Activated T-helper 2 cell treated with anti-CD3 and anti-CD28 coated beads, Interferon-gamma antibody, Interleukin-2, Interleukin-4, amounts not matched to agents 10 μg/mL and 5 μg/mL and 100 μg/mL, durations not matched to agents 14 hours and 24 hours and 36 hours (primary cell): ENCODE data around the gene TUFT1. TPM values are rescaled to one million over a fixed set of nuclear protein-coding genes. Genes with fewer than 3 reads are reported as not detected.

Source experiments
- DNase-seq: peaks from one replicate; pipeline ENCODE4 v3.0.0; 2021; ENCODE audit warnings: low spot score
- H3K27ac Mint-ChIP-seq: one replicate; pipeline ENCODE4 v1.8.0; 2021; ENCODE audit warnings: mixed read lengths
- H3K27me3 Mint-ChIP-seq: one replicate; pipeline ENCODE4 v1.8.0; 2021; ENCODE audit warnings: low read depth, mixed read lengths
- H3K36me3 Mint-ChIP-seq: one replicate; pipeline ENCODE4 v1.8.0; 2021; ENCODE audit warnings: low read depth, mixed read lengths
- H3K4me1 Mint-ChIP-seq: one replicate; pipeline ENCODE4 v1.8.0; 2021; ENCODE audit warnings: low read depth, mixed read lengths
- H3K4me3 Mint-ChIP-seq: one replicate; pipeline ENCODE4 v1.8.0; 2021; ENCODE audit warnings: low read depth, mild to moderate bottlenecking, moderate library complexity, mixed read lengths
- H3K9me3 Mint-ChIP-seq: one replicate; pipeline ENCODE4 v1.8.0; 2021; ENCODE audit warnings: mixed read lengths
- intact Hi-C: fragments of 100-400 bp; cut with micrococcal nuclease; formaldehyde crosslinking; loops from one replicate; pipeline ENCODE4 v1.15.1; 2023
- total RNA-seq: library from RNA; stranded (reverse); gene quantifications from 2 replicates; pipeline ENCODE4 v1.2.3, GENCODE V29; 2022

Gene TUFT1
- total RNA-seq, 1 donor from 2014 or later: 2.6 TPM

DNA sequence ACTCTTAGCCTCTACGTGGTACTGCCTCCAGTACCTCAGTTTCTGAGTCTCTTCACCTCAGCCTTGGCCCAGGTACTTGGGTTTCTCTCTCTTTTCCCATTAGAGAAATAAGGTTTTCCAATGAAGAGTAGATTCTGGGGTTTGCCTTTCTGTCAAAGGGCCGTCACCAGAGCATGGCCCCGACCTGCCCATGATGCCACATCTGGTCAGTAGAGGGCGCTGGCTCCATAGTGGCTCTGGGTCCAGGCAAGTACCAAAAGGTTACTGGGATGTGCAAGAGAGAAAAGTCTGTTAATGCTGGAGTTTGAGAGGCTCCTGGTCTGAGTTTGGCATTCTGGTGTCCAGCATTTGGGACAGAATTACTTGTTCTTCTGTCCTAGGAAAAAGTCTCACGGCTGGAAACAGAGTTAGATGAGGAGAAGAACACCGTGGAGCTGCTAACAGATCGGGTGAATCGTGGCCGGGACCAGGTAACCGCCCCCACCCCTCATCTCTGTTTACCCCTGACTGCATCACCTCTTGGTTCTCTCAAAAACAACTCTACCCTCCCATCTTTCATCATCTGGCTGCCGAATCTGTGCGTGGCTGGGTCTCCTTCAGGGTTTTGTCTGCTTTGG, 5.3 kb upstream of the TUFT1 start:
- H3K4me3 Mint-ChIP-seq: no peak overlapping the region
- H3K9me3 Mint-ChIP-seq: no peaks in the 10 kb centered on the region
- no peaks in the 10 kb centered on the region for H3K36me3 Mint-ChIP-seq
- no peak overlapping the region for H3K27ac Mint-ChIP-seq
- peaks cover 3% of the 10 kb centered on the region for H3K4me1 Mint-ChIP-seq
- intact Hi-C loops: loop anchor here (1.0 to 2.0 kb wide), 3 partner anchors 90 to 302 kb away; no protein-coding TSS in a partner anchor
- no peaks in the 10 kb centered on the region for H3K27me3 Mint-ChIP-seq
- DNase-seq: peak; percentile 66

DNA sequence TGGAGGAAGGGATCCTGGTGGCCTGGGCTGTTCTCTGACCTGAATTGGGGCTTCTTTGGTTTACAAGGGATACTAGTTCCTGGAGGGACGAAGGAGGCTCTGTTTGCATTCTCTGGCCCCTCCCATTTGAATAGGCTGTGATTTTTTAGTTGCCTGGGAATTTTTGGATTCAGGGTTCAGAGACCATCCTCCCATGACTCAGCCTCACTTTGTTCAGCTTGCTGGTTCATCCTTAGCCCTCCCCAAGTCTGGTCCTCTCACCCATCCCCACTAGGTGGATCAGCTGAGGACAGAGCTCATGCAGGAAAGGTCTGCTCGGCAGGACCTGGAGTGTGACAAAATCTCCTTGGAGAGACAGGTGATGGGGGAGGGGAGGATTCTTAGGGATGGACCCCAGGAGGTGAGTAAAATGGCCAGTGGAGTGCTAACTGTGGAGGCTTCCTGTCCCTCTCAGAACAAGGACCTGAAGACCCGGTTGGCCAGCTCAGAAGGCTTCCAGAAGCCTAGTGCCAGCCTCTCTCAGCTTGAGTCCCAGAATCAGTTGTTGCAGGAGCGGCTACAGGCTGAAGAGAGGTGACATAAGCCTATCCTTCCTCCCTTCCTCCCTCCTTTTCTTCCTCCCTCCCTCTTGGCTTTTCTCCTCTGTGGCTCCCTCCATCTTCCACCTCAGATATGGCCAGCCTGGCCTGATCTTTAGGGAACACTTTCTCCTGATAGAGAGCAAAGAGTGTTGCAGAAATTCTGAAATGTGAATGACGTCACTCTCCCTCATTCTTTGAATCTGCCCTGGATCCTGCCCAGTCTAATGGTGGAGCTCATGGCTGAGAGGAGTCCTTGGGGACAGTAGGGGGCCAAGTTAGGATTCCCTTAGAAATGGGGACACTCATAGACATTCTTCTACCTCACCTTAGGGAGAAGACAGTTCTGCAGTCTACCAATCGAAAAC, 4.5 kb upstream of the TUFT1 start:
- intact Hi-C loops: loop anchor here (2.0 kb wide), 2 partner anchors 199 to 301 kb away; no protein-coding TSS in a partner anchor
- Mint-ChIP-seq H3K27ac (no peak overlapping the region), H3K4me3 (no peak overlapping the region), H3K27me3 (no peaks in the 10 kb centered on the region), H3K36me3 (no peaks in the 10 kb centered on the region), H3K9me3 (no peaks in the 10 kb centered on the region), H3K4me1 (peaks cover 4% of the 10 kb centered on the region)
- DNase-seq: no peak

DNA sequence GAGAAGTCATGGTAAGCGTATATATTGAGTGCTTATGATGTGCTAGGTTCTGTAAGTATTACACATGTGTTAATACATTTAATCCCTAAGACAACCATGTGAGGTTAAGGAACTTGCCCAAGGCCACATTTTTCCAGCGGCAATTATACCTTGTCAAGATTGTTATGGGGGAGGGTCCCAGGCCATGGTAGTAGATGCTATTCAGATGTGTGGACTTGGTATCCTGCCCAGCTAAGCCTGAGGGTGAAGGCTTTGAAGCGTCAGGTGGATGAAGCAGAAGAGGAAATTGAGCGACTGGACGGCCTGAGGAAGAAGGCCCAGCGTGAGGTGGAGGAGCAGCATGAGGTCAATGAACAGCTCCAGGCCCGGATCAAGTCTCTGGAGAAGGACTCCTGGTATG, 3.6 kb upstream of the TUFT1 start:
- Mint-ChIP-seq H3K27ac (no peak overlapping the region), H3K27me3 (peaks cover 3% of the 10 kb centered on the region), H3K4me3 (no peak overlapping the region), H3K36me3 (no peaks in the 10 kb centered on the region), H3K9me3 (no peaks in the 10 kb centered on the region), H3K4me1 (peaks cover 12% of the 10 kb centered on the region)
- DNase-seq: no peak
- intact Hi-C loops: no loop called here

DNA sequence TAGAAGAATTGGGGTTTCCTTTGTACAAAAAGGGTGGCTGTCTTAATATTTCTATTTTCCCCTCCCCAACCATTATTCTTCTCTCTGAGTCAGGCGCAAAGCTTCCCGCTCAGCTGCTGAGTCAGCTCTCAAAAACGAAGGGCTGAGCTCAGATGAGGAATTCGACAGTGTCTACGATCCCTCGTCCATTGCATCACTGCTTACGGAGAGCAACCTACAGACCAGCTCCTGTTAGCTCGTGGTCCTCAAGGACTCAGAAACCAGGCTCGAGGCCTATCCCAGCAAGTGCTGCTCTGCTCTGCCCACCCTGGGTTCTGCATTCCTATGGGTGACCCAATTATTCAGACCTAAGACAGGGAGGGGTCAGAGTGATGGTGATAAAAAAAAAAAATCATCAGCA, 3.0 kb upstream of the TUFT1 start:
- Mint-ChIP-seq H3K27ac (no peak overlapping the region), H3K9me3 (no peaks in the 10 kb centered on the region), H3K4me1 (peaks cover 18% of the 10 kb centered on the region), H3K4me3 (no peak overlapping the region), H3K27me3 (peaks cover 7% of the 10 kb centered on the region), H3K36me3 (no peaks in the 10 kb centered on the region)
- intact Hi-C loops: no loop called here
- DNase-seq: no peak

DNA sequence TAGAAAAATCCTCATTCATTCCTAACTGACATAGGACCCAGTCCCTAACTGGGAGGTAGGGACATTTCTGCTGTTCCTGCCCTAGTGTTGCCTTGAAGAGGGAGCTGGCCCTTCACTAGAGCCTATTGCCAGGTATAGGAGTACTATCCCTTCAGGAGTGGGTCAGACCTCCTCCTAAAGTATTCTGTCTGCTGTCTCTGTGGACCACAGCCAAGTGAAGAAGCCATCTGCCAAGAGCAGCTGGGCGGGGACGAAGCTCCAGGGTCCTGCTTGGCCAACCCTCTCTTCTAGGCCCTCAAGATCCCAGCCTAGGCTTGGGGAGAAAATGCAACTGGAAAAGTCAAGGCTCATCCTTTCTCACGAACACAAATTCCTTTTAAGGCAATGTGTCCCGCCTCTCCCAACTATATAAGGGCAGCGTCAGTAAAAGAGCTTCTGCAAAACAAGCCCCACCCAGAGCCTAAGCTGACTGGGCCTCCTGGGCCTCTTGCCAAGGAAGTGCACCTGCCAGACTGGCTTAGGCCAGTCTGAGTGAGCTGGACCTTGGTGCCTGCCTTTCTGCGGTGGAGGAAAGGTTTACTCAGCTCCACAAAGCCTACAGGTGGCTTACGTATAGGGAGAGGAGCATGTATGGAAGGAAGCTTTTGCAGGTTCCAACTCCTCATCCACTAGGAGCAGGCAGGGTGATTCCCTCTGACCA, 638 bp upstream of the TUFT1 start:
- DNase-seq: peak; percentile 37
- intact Hi-C loops: loop anchor here (5.0 kb wide), 1 partner anchor 82 kb away; the partner anchor contains the start of gene POGZ
- no peaks in the 10 kb centered on the region for H3K9me3 Mint-ChIP-seq
- peak overlapping the region; percentile 89 for H3K4me3 Mint-ChIP-seq
- H3K36me3 Mint-ChIP-seq: no peaks in the 10 kb centered on the region
- peak overlapping the region; percentile 34 for H3K27ac Mint-ChIP-seq
- peaks cover 18% of the 10 kb centered on the region for H3K4me1 Mint-ChIP-seq
- peaks cover 7% of the 10 kb centered on the region for H3K27me3 Mint-ChIP-seq

DNA sequence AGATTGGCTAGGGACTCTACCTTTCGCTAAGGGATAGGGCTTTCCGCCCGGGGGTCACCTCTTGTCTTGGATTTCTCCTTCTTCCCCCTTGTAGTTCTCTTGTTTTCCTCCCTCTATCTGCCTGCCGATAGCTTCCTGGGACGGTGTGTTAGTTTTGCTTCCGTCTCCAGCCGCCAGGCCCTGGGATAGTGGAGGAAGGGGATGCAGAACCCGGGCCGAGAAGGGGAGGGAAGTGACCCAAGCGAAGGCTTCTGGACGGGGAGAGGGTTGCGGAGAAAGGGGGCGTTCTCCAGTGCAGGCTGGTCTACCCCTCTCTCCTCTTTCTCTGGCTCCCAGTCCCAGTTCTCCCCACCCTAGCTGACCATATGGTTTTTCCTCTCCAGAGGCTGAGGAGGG, 871 bp downstream of the TUFT1 start:
- H3K4me3 Mint-ChIP-seq: peak overlapping the region; percentile 89
- no peak for DNase-seq
- peaks cover 18% of the 10 kb centered on the region for H3K4me1 Mint-ChIP-seq
- no peaks in the 10 kb centered on the region for H3K36me3 Mint-ChIP-seq
- intact Hi-C loops: loop anchor here (5.0 kb wide), 1 partner anchor 84 kb away; the partner anchor contains the start of gene POGZ
- no peaks in the 10 kb centered on the region for H3K9me3 Mint-ChIP-seq
- H3K27ac Mint-ChIP-seq: no peak overlapping the region
- peaks cover 7% of the 10 kb centered on the region for H3K27me3 Mint-ChIP-seq

DNA sequence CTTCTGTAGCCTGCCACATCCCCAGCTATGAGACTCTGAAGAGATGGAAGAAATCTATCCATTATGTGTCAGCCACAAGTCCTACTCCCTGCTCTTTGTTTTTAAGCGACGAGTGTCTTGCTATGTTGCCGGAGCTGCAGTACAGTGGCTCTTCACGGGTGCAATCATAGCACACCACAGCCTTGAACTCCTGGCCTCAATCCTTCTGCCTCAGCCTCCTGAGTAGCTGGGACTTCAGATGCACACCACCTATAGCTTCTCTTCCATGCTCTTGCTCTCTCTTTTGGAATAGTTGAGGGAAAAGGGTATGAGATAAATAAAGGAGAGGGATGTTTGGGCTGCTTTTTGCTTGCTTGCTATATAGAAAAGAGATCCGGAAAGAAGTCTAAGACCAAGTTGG, 1.6 kb downstream of the TUFT1 start:
- intact Hi-C loops: loop anchor here (5.0 kb wide), 1 partner anchor 84 kb away; the partner anchor contains the start of gene POGZ
- Mint-ChIP-seq H3K4me3 (peak overlapping the region; percentile 89), H3K4me1 (peaks cover 18% of the 10 kb centered on the region), H3K36me3 (no peaks in the 10 kb centered on the region), H3K27ac (no peak overlapping the region), H3K9me3 (no peaks in the 10 kb centered on the region), H3K27me3 (peaks cover 7% of the 10 kb centered on the region)
- DNase-seq: no peak

DNA sequence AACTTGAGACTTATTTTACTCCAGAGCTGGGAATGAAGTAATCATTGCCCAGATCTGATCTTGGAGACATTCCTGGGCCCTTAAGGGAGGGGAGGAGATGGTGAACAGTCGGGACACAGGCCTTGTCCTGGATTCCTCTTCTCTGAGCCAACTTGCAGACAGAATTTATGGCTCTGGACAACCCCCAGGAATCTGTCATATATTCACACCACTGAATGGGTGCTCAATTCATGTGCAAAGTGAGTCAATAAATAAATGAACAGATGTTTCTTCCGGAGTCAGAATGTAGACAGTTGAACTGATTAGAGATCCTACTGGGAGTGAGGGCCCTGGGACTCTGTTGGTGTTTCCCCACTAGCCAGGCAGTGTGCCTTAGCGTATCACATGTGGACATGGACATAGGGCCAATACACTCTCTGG, 2.6 kb downstream of the TUFT1 start:
- intact Hi-C loops: loop anchor here (5.0 kb wide), 1 partner anchor 85 kb away; the partner anchor contains the start of gene POGZ
- peaks cover 22% of the 10 kb centered on the region for H3K4me1 Mint-ChIP-seq
- H3K4me3 Mint-ChIP-seq: no peak overlapping the region
- no peaks in the 10 kb centered on the region for H3K9me3 Mint-ChIP-seq
- no peaks in the 10 kb centered on the region for H3K36me3 Mint-ChIP-seq
- no peak overlapping the region for H3K27ac Mint-ChIP-seq
- H3K27me3 Mint-ChIP-seq: peaks cover 7% of the 10 kb centered on the region
- no peak for DNase-seq

DNA sequence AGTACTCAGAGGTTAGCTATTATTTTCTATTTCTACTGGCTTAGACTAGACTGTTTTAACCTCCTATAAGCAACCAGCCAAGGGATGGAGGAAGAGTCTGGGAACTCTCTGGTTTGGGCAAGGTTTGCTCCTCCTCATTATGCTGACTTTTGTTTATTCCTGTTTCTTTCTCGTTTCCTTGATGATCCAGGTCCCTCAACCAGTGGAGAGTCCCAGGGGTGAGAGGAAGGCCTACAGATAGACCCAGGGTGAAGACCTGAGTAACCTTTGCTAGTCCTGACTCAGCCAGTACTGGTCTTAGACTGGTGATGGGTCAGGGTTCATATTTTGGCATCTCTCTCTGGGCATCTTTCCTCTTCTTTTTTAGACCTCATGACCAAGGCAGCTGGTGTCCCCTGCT, 5.4 kb downstream of the TUFT1 start:
- H3K36me3 Mint-ChIP-seq: no peaks in the 10 kb centered on the region
- H3K27me3 Mint-ChIP-seq: peaks cover 7% of the 10 kb centered on the region
- no peaks in the 10 kb centered on the region for H3K9me3 Mint-ChIP-seq
- DNase-seq: no peak
- intact Hi-C loops: no loop called here
- H3K27ac Mint-ChIP-seq: no peak overlapping the region
- no peak overlapping the region for H3K4me3 Mint-ChIP-seq
- H3K4me1 Mint-ChIP-seq: peaks cover 17% of the 10 kb centered on the region

DNA sequence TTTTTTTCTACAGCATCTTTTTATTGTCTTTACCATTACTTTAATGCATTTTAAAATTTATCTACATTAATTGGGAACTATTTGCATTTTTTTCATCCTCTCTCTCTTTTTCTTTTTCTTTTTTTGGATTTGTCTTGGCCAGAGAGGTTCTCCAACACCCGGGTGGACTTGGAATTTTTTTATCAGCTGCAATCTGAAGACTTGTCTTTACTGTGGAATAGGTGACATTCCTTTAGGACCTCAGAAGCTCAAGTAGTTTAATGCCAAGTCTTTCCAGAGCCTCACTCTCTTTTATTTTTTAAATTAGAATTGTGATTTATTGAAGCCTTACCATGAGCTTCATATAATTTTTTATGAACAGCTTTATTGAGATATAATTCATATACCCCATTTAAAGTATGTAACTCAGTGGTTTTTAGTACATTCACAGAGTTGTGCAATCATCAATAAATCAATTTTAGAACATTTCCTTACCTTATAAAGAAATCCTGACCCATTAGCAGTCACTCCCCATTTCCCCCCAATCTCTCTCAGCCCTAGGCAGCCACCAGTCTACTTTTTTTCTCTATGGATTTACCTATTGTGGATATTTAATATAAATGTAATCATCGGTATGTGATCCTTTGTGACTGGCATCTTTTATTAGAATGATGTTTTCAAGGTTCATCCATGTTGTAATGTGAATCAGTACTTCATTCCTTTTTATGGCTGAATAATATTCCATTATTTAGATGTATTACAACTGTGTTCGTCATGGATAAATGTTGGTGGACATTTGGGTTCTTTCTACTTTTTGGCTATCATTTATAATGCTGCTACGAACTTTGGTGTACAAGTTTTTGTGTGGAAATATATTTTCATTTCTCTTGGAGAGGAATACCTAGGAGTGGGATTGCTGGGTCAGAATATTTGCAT, 6.2 kb downstream of the TUFT1 start:
- Mint-ChIP-seq H3K27ac (no peak overlapping the region), H3K36me3 (no peaks in the 10 kb centered on the region), H3K4me1 (peaks cover 12% of the 10 kb centered on the region), H3K27me3 (peaks cover 7% of the 10 kb centered on the region), H3K9me3 (no peaks in the 10 kb centered on the region), H3K4me3 (no peak overlapping the region)
- DNase-seq: no peak
- intact Hi-C loops: no loop called here

DNA sequence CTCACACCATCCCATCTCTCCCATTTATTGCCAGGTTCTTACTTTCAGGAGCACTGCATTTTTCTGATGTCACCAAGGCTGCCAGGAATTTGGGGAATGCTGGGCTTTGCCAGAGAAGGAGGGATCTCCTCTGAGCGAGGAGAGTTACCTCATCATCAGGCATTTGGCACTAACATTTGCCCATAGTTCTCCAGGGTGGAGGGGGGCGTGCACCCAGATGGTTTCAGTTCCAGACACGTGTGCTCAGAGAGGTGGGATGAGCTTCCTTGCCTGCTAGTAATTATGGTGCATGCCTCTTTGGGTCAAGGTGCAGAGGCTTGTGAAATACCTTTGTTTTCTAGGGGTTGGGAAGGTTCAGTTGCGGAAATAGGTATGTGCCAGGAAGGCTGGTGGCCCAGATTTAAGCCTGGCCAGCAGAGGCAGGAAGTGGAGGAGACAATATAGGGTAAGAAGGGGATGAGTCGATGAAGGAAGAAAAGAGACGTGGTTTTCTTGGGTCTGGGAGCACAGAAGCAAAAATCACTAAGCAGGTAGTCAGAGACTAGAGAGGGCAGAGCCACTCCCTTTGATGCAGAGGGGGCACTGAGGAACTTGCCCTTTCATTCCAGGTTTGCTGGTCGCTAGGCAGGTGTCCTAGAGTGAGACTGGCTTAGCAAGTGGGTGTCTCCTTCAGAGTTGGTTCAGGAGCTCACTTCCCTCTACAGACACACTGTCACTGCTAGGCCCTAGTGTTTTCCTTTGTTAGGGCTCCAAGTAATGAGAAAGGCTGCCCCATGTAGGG, 7.2 kb downstream of the TUFT1 start:
- Mint-ChIP-seq H3K9me3 (no peaks in the 10 kb centered on the region), H3K36me3 (no peaks in the 10 kb centered on the region), H3K4me3 (no peak overlapping the region), H3K27me3 (no peaks in the 10 kb centered on the region), H3K4me1 (peaks cover 4% of the 10 kb centered on the region), H3K27ac (no peak overlapping the region)
- intact Hi-C loops: no loop called here
- no peak for DNase-seq
